GM18861 (cell line): ENCODE measurements around the gene SUN5.
"Not testable (repeated sequence)": the region's sequence is repeated elsewhere in the genome, so short reads cannot be mapped to it uniquely, and the experiment has no call there.

ENCODE experiments used
- ATAC-seq: cut with Tn5 transposase; IDR thresholded peaks from one replicate; pipeline ENCODE4 v1.9.1; 2021; ENCODE audit not compliant: unreplicated experiment

SUN5 gene, protein sequence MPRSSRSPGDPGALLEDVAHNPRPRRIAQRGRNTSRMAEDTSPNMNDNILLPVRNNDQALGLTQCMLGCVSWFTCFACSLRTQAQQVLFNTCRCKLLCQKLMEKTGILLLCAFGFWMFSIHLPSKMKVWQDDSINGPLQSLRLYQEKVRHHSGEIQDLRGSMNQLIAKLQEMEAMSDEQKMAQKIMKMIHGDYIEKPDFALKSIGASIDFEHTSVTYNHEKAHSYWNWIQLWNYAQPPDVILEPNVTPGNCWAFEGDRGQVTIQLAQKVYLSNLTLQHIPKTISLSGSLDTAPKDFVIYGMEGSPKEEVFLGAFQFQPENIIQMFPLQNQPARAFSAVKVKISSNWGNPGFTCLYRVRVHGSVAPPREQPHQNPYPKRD

DNA sequence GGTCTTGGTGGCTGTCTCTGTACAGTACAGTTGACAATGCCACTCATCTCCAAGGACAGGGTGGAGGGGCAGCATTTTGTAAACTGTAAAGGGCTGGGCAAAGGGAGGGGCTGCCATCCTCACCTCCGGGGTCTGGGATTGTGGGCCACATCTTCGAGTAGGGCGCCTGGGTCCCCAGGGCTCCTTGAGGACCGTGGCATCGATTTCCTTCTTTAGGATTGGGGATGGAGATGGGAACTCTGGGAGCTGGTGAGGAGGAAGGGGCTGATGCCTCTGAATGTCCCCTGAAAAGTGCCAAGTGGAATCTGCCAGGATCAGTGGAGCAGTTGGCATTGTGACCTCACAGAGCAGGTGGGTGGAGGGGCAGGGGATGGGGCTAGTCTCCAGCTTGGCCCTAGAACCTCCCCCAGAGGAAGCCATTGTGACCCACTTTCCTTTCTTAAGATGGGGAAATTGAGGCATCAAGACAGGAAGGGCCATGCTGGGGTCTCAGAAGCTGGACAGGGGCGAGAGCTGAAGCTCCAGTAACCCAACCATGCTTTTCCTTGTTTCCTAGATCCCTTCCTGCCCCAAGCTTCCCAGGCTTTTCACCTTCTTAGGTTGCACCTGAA is at the start of gene SUN5:
TSS of gene SUN5 (minus strand) at position 293 of the 611 bp plus-strand sequence. CDS start at position 200, 93 bp downstream.
- no peak for ATAC-seq

GRCh38 chr20:33053291-33054106 is 49.3 kb upstream of the SUN5 start, which contains the start of gene BPIFB3:
BPIFB3 (plus strand) TSS chr20:33053903; CDS start chr20:33055436, 1,533 bp downstream.
- ATAC-seq: no peak

DNA sequence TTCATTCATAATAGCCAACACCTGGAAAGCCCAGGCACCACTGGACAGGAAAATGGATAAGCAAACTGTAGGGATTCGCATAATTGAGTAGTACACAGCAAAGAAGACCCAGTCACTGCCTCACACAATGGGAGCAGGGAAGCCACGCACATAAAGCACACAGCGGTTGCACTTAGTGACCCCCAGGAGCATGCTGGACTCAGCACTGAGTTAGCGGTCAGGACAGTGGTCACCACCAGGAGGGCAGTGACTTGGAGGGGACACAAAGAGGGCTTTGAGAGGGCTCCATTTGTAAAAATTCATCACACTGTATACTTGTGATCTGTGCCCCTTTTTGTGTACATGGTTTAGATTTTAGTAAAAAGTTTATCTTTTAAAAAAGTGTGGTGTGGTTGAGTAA is 47.1 kb upstream of the SUN5 start:
- no peak for ATAC-seq

DNA sequence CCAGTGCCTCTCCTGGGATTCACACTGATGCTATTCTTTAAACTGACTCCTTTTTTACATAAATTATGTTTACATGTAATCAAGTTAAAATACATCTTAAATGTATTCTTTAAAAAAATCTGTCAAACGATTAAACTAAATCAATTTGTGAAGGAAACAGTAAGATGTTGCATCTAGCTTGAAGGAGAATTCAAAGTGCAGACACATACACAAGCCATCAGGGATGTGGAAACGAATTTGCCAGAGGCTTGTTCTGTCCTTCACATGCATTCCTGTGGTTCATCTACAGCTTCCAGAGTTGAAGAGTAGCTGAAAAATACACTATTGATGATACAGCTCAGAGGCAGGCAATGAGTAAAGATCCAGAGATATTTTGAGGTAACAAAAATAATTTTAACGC is 42.2 kb upstream of the SUN5 start:
- no peak for ATAC-seq

- not testable (repeated sequence) for ATAC-seq
Measured at GRCh38 chr20:33045129-33045721, 41.0 kb upstream of the SUN5 start.

DNA sequence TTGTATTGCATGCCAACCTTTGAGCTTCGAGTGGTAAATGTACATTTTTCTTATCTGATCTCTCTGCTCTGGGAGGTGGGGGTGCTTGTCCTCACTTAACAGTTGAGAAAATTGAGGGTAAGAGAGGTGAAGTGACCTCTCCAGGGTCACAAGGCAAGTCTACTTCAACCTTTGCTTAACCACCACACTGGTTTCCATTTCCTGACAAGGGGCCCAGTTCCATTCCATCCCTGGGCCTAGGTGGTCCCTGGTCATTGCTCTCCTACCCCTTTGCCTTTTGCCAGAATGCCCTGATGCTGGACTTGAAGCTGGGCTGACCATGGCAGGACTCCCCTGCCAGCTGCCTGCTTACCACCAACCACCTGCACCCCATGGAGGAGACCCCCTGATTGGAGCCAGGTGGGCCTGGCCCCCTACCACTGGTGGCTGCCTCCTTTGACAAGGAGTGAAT is 39.5 kb upstream of the SUN5 start:
- no peak for ATAC-seq

DNA sequence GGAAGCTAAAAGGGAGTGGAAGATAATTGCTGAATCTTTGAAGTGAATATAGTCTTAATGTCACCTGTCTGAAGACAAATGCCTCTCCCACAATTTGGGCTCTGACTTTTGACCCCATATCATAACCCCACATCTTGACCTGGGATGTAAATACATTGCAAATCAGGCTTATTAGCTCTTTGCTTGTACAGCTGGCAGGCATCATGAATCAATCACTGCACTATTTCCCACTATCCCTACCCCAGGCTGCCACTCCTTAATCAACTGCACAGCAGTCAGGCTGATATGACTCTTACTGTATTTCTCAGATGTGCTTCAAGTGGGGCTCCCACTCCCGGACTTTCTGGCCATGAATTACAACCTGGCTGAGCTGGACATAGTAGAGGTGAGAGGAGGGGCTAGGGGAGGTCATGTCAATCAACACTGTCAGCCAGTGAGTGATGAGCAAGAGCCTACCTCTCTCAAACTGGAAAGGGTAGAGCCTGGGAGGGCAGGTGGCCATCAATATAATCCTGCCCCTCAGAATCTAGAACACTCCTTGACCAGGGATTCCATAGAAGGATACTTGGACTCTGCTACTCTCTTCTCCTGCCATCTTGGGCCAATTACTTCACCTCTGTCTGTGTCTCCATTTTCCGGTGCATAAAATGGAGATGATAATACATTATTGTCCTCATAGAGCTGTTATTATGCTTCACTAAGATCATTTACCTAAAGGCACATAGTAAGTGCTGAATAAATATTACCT is 38.9 kb upstream of the SUN5 start:
- no peak for ATAC-seq

GRCh38 chr20:33042430-33042829 is 38.2 kb upstream of the SUN5 start:
- no peak for ATAC-seq

DNA sequence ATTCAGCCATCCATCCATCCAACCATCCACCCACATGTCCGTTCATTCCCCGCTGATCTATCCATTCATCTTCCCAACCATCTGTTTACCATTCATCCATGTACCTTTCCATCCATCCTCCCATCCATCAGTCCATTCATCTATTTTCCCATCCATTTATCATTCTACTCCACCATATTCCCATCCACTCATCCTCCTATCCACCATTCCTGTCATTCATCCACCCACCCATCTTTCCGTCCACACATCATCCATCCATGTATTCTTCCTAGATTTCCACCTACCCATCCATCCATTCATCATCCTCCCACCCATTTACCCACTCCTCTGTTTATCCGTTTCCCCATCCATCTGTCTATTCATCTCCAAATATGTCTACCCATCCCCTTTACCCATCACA is 34.0 kb upstream of the SUN5 start:
- no peak for ATAC-seq

DNA sequence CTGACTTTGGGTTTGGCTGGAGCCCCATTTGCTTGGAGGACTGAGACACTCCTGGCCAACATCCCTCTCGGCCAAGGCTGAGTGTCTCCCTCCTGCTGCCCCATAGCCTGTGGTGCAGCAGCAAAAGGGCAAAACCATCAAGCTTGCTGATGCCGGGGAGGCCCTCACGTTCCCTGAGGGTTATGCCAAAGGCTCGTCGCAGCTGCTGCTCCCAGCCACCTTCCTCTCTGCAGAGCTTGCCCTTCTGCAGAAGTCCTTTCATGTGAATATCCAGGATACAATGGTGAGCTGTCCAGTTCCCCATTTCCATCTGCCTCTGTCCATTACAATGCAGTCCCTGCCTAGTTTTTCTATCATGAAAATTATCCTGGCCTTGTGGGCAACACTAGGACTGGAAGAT is 33.2 kb upstream of the SUN5 start:
- ATAC-seq: no peak

DNA sequence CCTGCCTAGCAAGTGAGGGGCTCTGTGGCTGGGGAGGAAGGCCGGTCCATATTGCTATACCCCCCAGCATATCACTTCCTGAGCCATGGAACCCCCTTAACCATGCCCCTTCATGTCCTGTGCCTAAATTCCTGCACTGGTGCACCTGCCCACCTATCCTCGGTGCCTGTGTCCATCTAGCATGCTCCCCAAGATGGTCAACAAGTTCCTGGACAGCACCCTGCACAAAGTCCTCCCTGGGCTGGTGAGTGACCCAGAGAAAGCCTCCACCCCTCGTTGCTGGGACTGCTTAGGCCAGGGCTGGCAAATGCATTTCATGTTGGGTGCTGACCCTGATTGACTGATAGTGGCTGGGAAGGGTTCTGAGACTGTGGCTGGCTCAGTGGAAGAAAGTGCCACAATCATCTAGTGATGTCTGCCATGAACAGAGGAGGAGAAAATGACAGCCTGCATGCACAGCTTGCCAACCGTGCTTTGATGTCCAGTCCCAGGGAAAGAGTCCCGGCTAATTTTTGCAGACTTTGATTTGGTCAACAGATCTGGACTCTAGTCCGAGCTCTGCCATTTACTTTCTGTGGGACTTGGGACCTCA is 30.8 kb upstream of the SUN5 start:
- no peak for ATAC-seq

- no peak for ATAC-seq
Measured at GRCh38 chr20:33034115-33034514, 29.9 kb upstream of the SUN5 start.

- ATAC-seq: no peak
Measured at GRCh38 chr20:33033381-33033780, 29.1 kb upstream of the SUN5 start.

DNA sequence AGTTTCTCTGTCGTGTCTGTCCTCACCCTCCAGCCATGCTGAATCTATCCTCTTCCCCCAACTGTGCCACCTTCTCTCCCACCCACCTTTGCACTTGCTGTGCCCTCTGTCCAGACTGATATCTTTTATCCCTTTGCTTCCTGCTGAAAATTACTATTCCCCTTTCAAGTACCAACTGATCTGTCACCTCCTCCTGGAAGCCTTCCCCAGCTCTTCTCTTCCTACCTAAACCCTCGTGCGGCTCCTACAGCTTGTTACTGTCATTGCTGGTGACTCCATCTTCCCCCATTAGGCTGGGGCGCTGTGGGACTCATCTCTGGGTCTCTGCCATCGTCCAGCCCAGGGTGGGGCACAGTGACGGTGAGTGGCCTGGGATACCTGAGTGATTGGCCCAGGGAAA is 28.3 kb upstream of the SUN5 start:
- ATAC-seq: no peak

GRCh38 chr20:33031531-33031930 is 27.3 kb upstream of the SUN5 start, which contains the start of gene BPIFB6:
BPIFB6 (plus strand) TSS chr20:33031648; CDS start chr20:33031648, 0 bp downstream.
- ATAC-seq: no peak

- no peak for ATAC-seq
Measured at GRCh38 chr20:33030569-33030968, 26.3 kb upstream of the SUN5 start.

- no peak for ATAC-seq
Measured at GRCh38 chr20:33030076-33030475, 25.8 kb upstream of the SUN5 start.

GRCh38 chr20:33028875-33029274 is 24.6 kb upstream of the SUN5 start:
- ATAC-seq: no peak

- ATAC-seq: no peak
Measured at GRCh38 chr20:33027769-33028751, 23.8 kb upstream of the SUN5 start.
